RWPE2 (cell line): ENCODE data around the gene UNC79.

ENCODE experiments used
- ATAC-seq: fragments of 200-7000 bp; cut with Tn5 transposase; 3 replicates; pipeline ENCODE4 v1.9.1; 2021; ENCODE audit warnings: low read depth
- DNase-seq: peaks from one replicate; pipeline ENCODE4 v3.0.0-alpha.2; 2020; ENCODE audit warnings: low spot score
- H3K27ac ChIP-seq: fragments of 450-650 bp; 2 replicates; pipeline ENCODE4 v1.5.1; 2017; ENCODE audit warnings: mild to moderate bottlenecking; ENCODE audit not compliant: poor library complexity, severe bottlenecking
- H3K27me3 ChIP-seq: fragments of 250-450 bp; sonication (Bioruptor Pico); 2 replicates; pipeline ENCODE4 v1.5.1; 2021; ENCODE audit warnings: mild to moderate bottlenecking, moderate library complexity; ENCODE audit not compliant: insufficient read depth, poor library complexity, severe bottlenecking
- H3K36me3 ChIP-seq: fragments of 250-450 bp; sonication (Bioruptor Pico); 2 replicates; pipeline ENCODE4 v1.5.1; 2020; ENCODE audit warnings: low read depth, mild to moderate bottlenecking, moderate library complexity
- H3K4me1 ChIP-seq: fragments of 250-450 bp; sonication (Bioruptor Pico); 2 replicates; pipeline ENCODE4 v1.5.1; 2021; ENCODE audit warnings: mild to moderate bottlenecking, moderate library complexity; ENCODE audit not compliant: insufficient read depth, poor library complexity, severe bottlenecking
- H3K4me3 ChIP-seq: fragments of 250-450 bp; sonication (Bioruptor Pico); 2 replicates; pipeline ENCODE4 v1.5.1; 2021; ENCODE audit warnings: mild to moderate bottlenecking, moderate library complexity; ENCODE audit not compliant: severe bottlenecking
- H3K9me3 ChIP-seq: fragments of 250-450 bp; sonication (Bioruptor Pico); 2 replicates; pipeline ENCODE4 v1.5.1; 2021; ENCODE audit warnings: mild to moderate bottlenecking, moderate library complexity; ENCODE audit not compliant: severe bottlenecking
- CTCF ChIP-seq: fragments of 450-650 bp; IDR thresholded peaks from one replicate; pipeline ENCODE4 v1.5.1; 2017; ENCODE audit warnings: mild to moderate bottlenecking, moderate library complexity; ENCODE audit not compliant: poor library complexity, severe bottlenecking

Gene UNC79

DNA sequence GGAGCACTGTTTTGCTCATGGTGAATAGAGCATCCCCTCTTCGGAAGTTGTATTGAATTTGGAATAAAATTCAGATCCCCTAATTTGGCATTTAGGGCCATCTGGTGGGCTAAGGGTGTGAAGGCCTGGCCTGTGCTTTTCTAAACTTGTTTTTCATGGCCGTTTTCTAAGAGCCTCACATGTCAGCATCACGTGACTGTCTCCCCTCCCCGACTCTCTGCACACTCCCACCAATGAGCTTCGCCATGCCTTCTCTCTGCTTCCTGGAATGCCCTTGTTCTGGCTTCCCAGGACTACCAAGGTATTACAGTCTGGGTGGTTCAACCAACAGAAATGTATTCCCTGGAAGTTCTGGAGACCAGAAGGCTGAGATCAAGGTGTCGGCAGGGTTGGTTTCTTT, 272.2 kb downstream of the UNC79 start:
- TF ChIP-seq CTCF = no peak
- ATAC-seq = no peak

DNA sequence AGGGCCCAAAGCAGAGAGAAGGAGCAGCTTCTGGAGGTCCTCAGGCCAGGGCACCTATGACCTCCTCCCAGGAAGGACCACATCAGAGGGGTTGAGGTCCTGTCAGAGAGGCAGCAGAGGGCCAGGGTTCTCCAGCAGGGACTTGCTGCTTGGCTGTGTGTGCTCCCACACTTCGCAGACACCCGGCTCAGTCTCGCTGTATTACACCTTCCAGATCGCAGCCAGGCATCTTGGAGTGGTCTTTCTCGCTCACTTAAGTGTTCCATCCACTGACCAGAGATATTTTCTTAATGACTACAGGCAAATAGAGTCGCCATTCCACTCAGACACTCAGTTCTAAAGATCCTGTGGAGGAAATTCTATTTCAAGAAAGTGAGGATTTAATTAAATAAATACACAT, 273.2 kb downstream of the UNC79 start:
- H3K27me3 ChIP-seq = peaks cover 8% of the 10 kb centered on the region
- H3K36me3 ChIP-seq = no peaks in the 10 kb centered on the region
- H3K4me1 ChIP-seq = no peaks in the 10 kb centered on the region
- ATAC-seq (no peak), DNase-seq (no peak)
- no peak for TF ChIP-seq CTCF
- no peak overlapping the region for H3K27ac ChIP-seq
- no peak overlapping the region for H3K4me3 ChIP-seq
- no peaks in the 10 kb centered on the region for H3K9me3 ChIP-seq

More for the DNA sequence above, 272.2 kb downstream of the UNC79 start:
- H3K27me3 ChIP-seq = peaks cover 3% of the 10 kb centered on the region
- H3K4me3 ChIP-seq = no peak overlapping the region
- H3K27ac ChIP-seq = no peak overlapping the region
- no peaks in the 10 kb centered on the region for H3K4me1 ChIP-seq
- DNase-seq = no peak
- H3K9me3 ChIP-seq = peaks cover under 1% of the 10 kb centered on the region
- no peaks in the 10 kb centered on the region for H3K36me3 ChIP-seq

DNA sequence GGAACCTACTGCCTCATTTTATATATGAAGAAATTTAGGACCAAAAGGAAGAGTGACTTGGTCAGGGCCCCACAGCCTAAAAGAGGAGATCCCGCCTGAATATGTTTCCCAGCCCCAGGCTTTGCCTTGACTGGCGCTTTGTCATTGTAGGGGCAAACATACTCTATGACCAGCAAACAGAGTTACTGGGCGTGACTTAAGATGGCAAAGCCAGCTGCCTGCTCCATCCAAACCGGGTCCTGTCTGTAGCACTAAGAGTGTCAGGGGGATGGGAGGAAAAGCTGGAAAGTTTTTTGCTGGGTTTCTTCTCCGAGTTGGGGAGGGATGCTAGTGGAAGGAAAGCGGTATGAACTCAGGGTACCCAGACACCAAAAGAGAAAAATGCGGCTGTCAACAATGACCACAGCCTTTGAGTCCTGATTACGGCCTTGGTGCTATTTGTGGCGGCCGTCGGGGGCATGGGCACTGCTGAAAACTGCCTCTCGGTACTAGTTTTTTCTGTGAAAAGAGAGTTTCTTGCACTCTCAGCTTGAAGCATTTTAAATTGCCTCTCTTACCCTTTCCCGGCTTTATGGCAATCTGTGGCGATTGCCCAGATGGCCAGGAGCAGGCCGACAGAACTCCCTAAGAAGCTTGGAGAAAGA, 274.9 kb downstream of the UNC79 start:
- Histone ChIP-seq H3K27ac (no peak overlapping the region), H3K9me3 (no peaks in the 10 kb centered on the region), H3K4me3 (no peak overlapping the region), H3K4me1 (peaks cover 3% of the 10 kb centered on the region), H3K27me3 (peaks cover 8% of the 10 kb centered on the region), H3K36me3 (no peaks in the 10 kb centered on the region)
- ATAC-seq (no peak), DNase-seq (no peak)
- no peak for TF ChIP-seq CTCF

DNA sequence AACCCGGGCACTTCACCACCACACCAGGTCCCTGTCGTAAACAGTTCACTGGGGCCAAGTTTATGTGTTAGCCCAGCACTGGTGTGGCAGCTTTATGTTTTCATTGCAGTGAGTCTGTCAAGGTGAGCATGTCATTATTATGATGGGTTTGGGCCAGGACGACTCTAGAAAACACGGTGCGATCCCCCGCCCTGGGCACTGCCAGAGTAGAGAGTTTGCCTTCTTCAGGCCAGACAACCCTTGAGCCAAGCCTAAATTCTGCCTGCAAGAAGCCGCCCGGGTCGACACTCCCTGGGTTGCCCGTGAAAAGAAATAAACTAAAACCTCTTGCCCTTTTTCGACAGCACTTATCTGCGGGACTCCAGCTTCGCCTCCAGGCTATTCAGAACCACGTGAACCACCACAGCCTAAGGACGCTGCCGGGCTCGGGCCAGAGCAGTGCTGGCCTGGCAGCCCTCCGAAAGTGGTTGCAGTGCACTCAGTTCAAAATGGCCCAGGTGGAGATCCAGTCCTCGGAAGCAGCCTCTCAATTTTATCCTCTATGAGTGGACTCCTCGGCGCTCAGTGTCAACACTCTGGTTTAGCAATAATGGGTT, 275.7 kb downstream of the UNC79 start:
- Histone ChIP-seq H3K9me3 (no peaks in the 10 kb centered on the region), H3K4me3 (no peak overlapping the region), H3K27me3 (peaks cover 8% of the 10 kb centered on the region), H3K4me1 (peaks cover 3% of the 10 kb centered on the region), H3K36me3 (no peaks in the 10 kb centered on the region), H3K27ac (no peak overlapping the region)
- no peak for ATAC-seq
- no peak for TF ChIP-seq CTCF
- no peak for DNase-seq

- Histone ChIP-seq H3K4me1 (peaks cover 3% of the 10 kb centered on the region), H3K27ac (no peak overlapping the region), H3K36me3 (no peaks in the 10 kb centered on the region), H3K9me3 (no peaks in the 10 kb centered on the region), H3K4me3 (no peak overlapping the region), H3K27me3 (peaks cover 8% of the 10 kb centered on the region)
- TF ChIP-seq CTCF = no peak
- ATAC-seq = no peak; the same call in 2 of the 3 replicates
- no peak for DNase-seq
Observed at GRCh38 chr14:93707475-93707874, 276.7 kb downstream of the UNC79 start.
